Adrenal gland (tissue), 12 donors: ENCODE results near the gene BAG3. TPM values are rescaled to one million over a fixed set of nuclear protein-coding genes. Genes with fewer than 3 reads are reported as not detected.

Experiments used
- DNase-seq, 7 donors: peaks; one replicate each; pipeline ENCODE4 v3.0.0-alpha.2; 2019 to 2020
- H3K27ac ChIP-seq, 5 donors: fragments of 200-600 bp; sonication (generic) in 4 of 5; 1 replicate in 3 of 5; 2 replicates in 2 of 5; pipeline versions ENCODE4 v1.5.1 to v1.8.0; 2016 to 2020; ENCODE audit warnings: mild to moderate bottlenecking in 1 of 5
- H3K27me3 ChIP-seq: fragments of 200-600 bp; 2 replicates; pipeline ENCODE4 v1.8.0; 2021
- H3K36me3 ChIP-seq, 2 donors: fragments of 200-600 bp; replicated peaks in 1 of 2; 1 replicate in 1 of 2; 2 replicates in 1 of 2; pipeline versions ENCODE4 v1.5.1 to v1.8.0; 2018 to 2022
- H3K4me1 ChIP-seq, 2 donors: fragments of 200-600 bp; replicated peaks in 1 of 2; 1 replicate in 1 of 2; 2 replicates in 1 of 2; pipeline versions ENCODE4 v1.5.1 to v1.8.0; 2018 to 2021
- H3K4me3 ChIP-seq, 4 donors: fragments of 200-600 bp; sonication (generic) in 3 of 4; one replicate each; pipeline ENCODE4 v1.5.1; 2016 to 2018
- H3K9me3 ChIP-seq, 3 donors: fragments of 200-600 bp; sonication (generic) in 1 of 3; replicated peaks in 1 of 3; 1 replicate in 2 of 3; 2 replicates in 1 of 3; pipeline versions ENCODE4 v1.5.1 to v1.8.0; 2016 to 2021
- CTCF ChIP-seq, 6 experiments: fragments of 450-650 bp in 4 of 6; fragments of 200-600 bp in 2 of 6; sonication (generic) in 1 of 6; IDR thresholded peaks; 1 replicate in 5 of 6; 2 replicates in 1 of 6; pipeline versions ENCODE4 v1.5.1 to v1.8.0; 2016 to 2021; ENCODE audit warnings: antibody characterized with exemption in 6 of 6, mild to moderate bottlenecking in 2 of 6, moderate library complexity in 1 of 6
- POLR2A ChIP-seq, 2 donors: fragments of 450-650 bp; IDR thresholded peaks; one replicate each; pipeline ENCODE4 v1.6.1; 2017; ENCODE audit warnings: antibody characterized with exemption in 2 of 2, mild to moderate bottlenecking in 2 of 2, moderate library complexity in 1 of 2
- WGBS, 4 donors: extraction: QIAGEN DNeasy Blood & Tissue Kit in 2 of 4; methylation state at CpG; one replicate each; pipeline versions ENCODE4 v1.1.5 to v1.1.7; 2013 to 2017; 5-methylcytosine and 5-hydroxymethylcytosine counted together
- intact Hi-C, 2 donors: fragments of 100-400 bp; cut with DNase I; formaldehyde crosslinking; loops; one replicate each; pipeline versions ENCODE4 v1.14.1 to v1.15.0; 2022 to 2023
- polyA plus RNA-seq, 3 donors: library from polyadenylated mRNA; stranded (reverse); fragments of 200-250 nt in 2 of 3; fragments of 350-450 nt in 1 of 3; fragmentation: Illumina TruSeq in 1 of 3; extraction: RNeasy Lipid Tissue Mini Kit (QIAGEN cat#74804) in 1 of 3; gene quantifications; one replicate each; pipeline ENCODE4 v1.2.3, GENCODE V29; 2013 to 2014
- total RNA-seq, 9 donors: library from RNA; depleted of rRNA in 4 of 9; stranded (reverse); fragments of >200 nt in 4 of 9; fragments of 120-200 nt in 1 of 9; fragmentation: NEBNext Ultra II Directional in 1 of 9; extraction: Animal tissue kit (Norgen Biotek cat#: 25700) in 1 of 9; gene quantifications; one replicate each; pipeline versions ENCODE4 v1.1.0 to v1.2.4, GENCODE V29; 2013 to 2023
- donor health status: healthy with polysubstance abuse.
- donor health status: Bipolar disorder and iron deficiency.
- donor health status: DM: yes; HTN: yes; CAD: no.
- donor health status: DM: no; HTN: no; CAD: no.
- donor health status: DM: no; HTN: no; CAD: no.
- donor health status: DM: yes; HTN: yes; CAD: no.

Gene BAG3
- total and polyA plus RNA-seq, 12 donors: 6.1 to 49.3 (median 30.0) TPM

GRCh38 chr10:119652361-119652730, 1.2 kb downstream of the BAG3 start:
- WGBS, 4 donors: 0 to 5% (median 4%) methylated on average over 3 of the region's 3 CpGs
- H3K4me3 ChIP-seq: peak overlapping the region; percentile 20 to 99 (median 70)
- intact Hi-C loops: no loop called here
- DNase-seq: peak in 1 of 7 donors; percentile 40
- peak overlapping the region; percentile 38 to 100 (median 95) for H3K27ac ChIP-seq
- H3K4me1 ChIP-seq: peaks cover 17 to 49% of the 10 kb centered on the region in 2 donors
- TF ChIP-seq CTCF (IDR thresholded peaks at IDR 0.05) (peak in 4 of 6 experiments; percentile 1 to 26 (median 20)), POLR2A (IDR thresholded peaks at IDR 0.05) (peak; percentile 6 to 69)
- no peaks in the 10 kb centered on the region for H3K36me3 ChIP-seq
- no peaks in the 10 kb centered on the region for H3K9me3 ChIP-seq
- H3K27me3 ChIP-seq: no peaks in the 10 kb centered on the region

GRCh38 chr10:119653209-119653608, 2.0 kb downstream of the BAG3 start:
- intact Hi-C loops: no loop called here
- 88 to 94% (median 89%) methylated on average over 1 of the region's 1 CpG for WGBS, 4 donors
- Histone ChIP-seq H3K27ac (peak overlapping the region in 3 of 5 donors; percentile 42 to 99 (median 95)), H3K4me1 (peaks cover 25 to 57% of the 10 kb centered on the region in 2 donors), H3K9me3 (no peaks in the 10 kb centered on the region), H3K27me3 (no peaks in the 10 kb centered on the region), H3K36me3 (no peaks in the 10 kb centered on the region), H3K4me3 (peak overlapping the region in 1 of 4 donors; percentile 99)
- TF ChIP-seq POLR2A (IDR thresholded peaks at IDR 0.05): no peak
- no peak for TF ChIP-seq CTCF (IDR thresholded peaks at IDR 0.05)
- no peak for DNase-seq

- Histone ChIP-seq H3K4me3 (no peak overlapping the region), H3K27me3 (no peaks in the 10 kb centered on the region), H3K36me3 (no peaks in the 10 kb centered on the region), H3K27ac (peak overlapping the region in 3 of 5 donors; percentile 4 to 99 (median 42)), H3K9me3 (no peaks in the 10 kb centered on the region), H3K4me1 (peaks cover 31 to 64% of the 10 kb centered on the region in 2 donors)
- no peak for DNase-seq
- WGBS, 4 donors: 74 to 80% (median 79%) methylated on average over 2 of the region's 2 CpGs
- intact Hi-C loops: no loop called here
- TF ChIP-seq CTCF (IDR thresholded peaks at IDR 0.05): no peak
- no peak for TF ChIP-seq POLR2A (IDR thresholded peaks at IDR 0.05)
Observed at GRCh38 chr10:119653916-119654315, 2.7 kb downstream of the BAG3 start.

- no peaks in the 10 kb centered on the region for H3K27me3 ChIP-seq
- no peaks in the 10 kb centered on the region for H3K9me3 ChIP-seq
- TF ChIP-seq POLR2A (IDR thresholded peaks at IDR 0.05): no peak
- no peak for TF ChIP-seq CTCF (IDR thresholded peaks at IDR 0.05)
- DNase-seq: peak in 1 of 7 donors; percentile 27
- intact Hi-C loops: no loop called here
- peak overlapping the region in 4 of 5 donors; percentile 68 to 99 (median 88) for H3K27ac ChIP-seq
- no peaks in the 10 kb centered on the region for H3K36me3 ChIP-seq
- peaks cover 37 to 70% of the 10 kb centered on the region in 2 donors for H3K4me1 ChIP-seq
- 82 to 86% (median 84%) methylated on average over 3 to 6 of the region's 6 CpGs for WGBS, 4 donors
- no peak overlapping the region for H3K4me3 ChIP-seq
Observed at GRCh38 chr10:119654540-119654939, 3.4 kb downstream of the BAG3 start.
